GM23248 (cell line): ENCODE results near the gene METTL5. TPM values are rescaled to one million over a fixed set of nuclear protein-coding genes. Genes with fewer than 3 reads are reported as not detected.

Experiments used
- DNase-seq: peaks from one replicate; pipeline ENCODE4 v3.0.0-alpha.2; 2015
- H2AFZ ChIP-seq: fragments of 200-600 bp; sonication (generic); 2 replicates; pipeline ENCODE4 v1.6.1; 2016; ENCODE audit warnings: antibody characterized with exemption
- H3F3A ChIP-seq: fragments of 200-600 bp; sonication (generic); 2 replicates; pipeline ENCODE4 v1.6.1; 2016; ENCODE audit warnings: mild to moderate bottlenecking, antibody characterized with exemption, mixed run types; ENCODE audit not compliant: insufficient read depth
- H3K27ac ChIP-seq: fragments of 200-600 bp; sonication (generic); 2 replicates; pipeline ENCODE4 v1.5.1; 2016; ENCODE audit warnings: mild to moderate bottlenecking
- H3K27me3 ChIP-seq: fragments of 200-600 bp; sonication (generic); replicated peaks from 2 replicates; pipeline ENCODE4 v1.6.1; 2016; ENCODE audit warnings: mild to moderate bottlenecking; ENCODE audit not compliant: insufficient read depth
- H3K36me3 ChIP-seq: fragments of 200-600 bp; sonication (generic); 2 replicates; pipeline ENCODE4 v1.6.1; 2016; ENCODE audit warnings: low read depth, mild to moderate bottlenecking
- H3K4me1 ChIP-seq: fragments of 200-600 bp; sonication (generic); 2 replicates; pipeline ENCODE4 v1.6.1; 2016; ENCODE audit warnings: mild to moderate bottlenecking; ENCODE audit not compliant: insufficient read depth
- H3K4me2 ChIP-seq: fragments of 200-600 bp; sonication (generic); one replicate; pipeline ENCODE4 v1.6.1; 2016; ENCODE audit warnings: mild to moderate bottlenecking; ENCODE audit not compliant: unreplicated experiment
- H3K4me3 ChIP-seq: fragments of 200-600 bp; sonication (generic); 2 replicates; pipeline ENCODE4 v1.5.1; 2016; ENCODE audit warnings: mild to moderate bottlenecking
- H3K79me2 ChIP-seq: fragments of 200-600 bp; sonication (generic); 2 replicates; pipeline ENCODE4 v1.6.1; 2016; ENCODE audit warnings: mild to moderate bottlenecking; ENCODE audit not compliant: insufficient read depth
- H3K9ac ChIP-seq: fragments of 200-600 bp; sonication (generic); 2 replicates; pipeline ENCODE4 v1.6.1; 2016; ENCODE audit warnings: mild to moderate bottlenecking
- H3K9me2 ChIP-seq: fragments of 200-600 bp; sonication (generic); 2 replicates; pipeline ENCODE4 v1.6.1; 2016; ENCODE audit warnings: mixed run types, mild to moderate bottlenecking, moderate library complexity; ENCODE audit not compliant: insufficient read depth
- H3K9me3 ChIP-seq: fragments of 200-600 bp; sonication (generic); one replicate; pipeline ENCODE4 v1.6.1; 2017; ENCODE audit warnings: low read depth
- H4K20me1 ChIP-seq: fragments of 200-600 bp; sonication (generic); 2 replicates; pipeline ENCODE4 v1.6.0; 2016; ENCODE audit not compliant: insufficient read depth
- EZH2 ChIP-seq: fragments of 200-600 bp; sonication (generic); IDR thresholded peaks from 2 replicates; pipeline ENCODE4 v1.6.1; 2018; ENCODE audit warnings: antibody characterized with exemption, mild to moderate bottlenecking; ENCODE audit not compliant: insufficient read depth, poor library complexity, severe bottlenecking
- EZH2phosphoT487 ChIP-seq: fragments of 200-600 bp; sonication (generic); IDR thresholded peaks from 2 replicates; pipeline ENCODE4 v1.6.1; 2018; ENCODE audit warnings: antibody characterized with exemption, moderate library complexity, mild to moderate bottlenecking, low read depth; ENCODE audit not compliant: insufficient read depth
- WGBS, 2 experiments: methylation state at CpG; one replicate each; pipeline ENCODE4 v1.1.6; 2015 to 2017; ENCODE audit warnings: low lambda C conversion rate in 2 of 2, low coverage in 1 of 2; ENCODE audit errors: missing lambda C conversion rate in 2 of 2; 5-methylcytosine and 5-hydroxymethylcytosine counted together
- in situ Hi-C: fragments of 300-500 bp; cut with MboI; formaldehyde crosslinking; loops from 2 replicates; pipeline ENCODE4 v1.15.0; 2020
- polyA plus RNA-seq: library from polyadenylated mRNA; unstranded; fragments of >200 nt; fragmentation: Nextera tagmentation; extraction: Ambion mirVana; gene quantifications from 2 replicates; pipeline ENCODE4 v1.2.1, GENCODE V29; 2016
- total RNA-seq: library from RNA; depleted of rRNA; stranded (reverse); fragments of >200 nt; shearing (Covaris generic); gene quantifications from 2 replicates; pipeline ENCODE4 v1.2.3, GENCODE V29; 2014

The METTL5 gene
- total and polyA plus RNA-seq, 2 experiments from 2014 or later, result 29.2 to 83.2 TPM

GRCh38 chr2:169808221-169808620, 16.5 kb downstream of the METTL5 start:
- Histone ChIP-seq H3K9me3 (no peaks in the 10 kb centered on the region), H3K9me2 (no peaks in the 10 kb centered on the region), H3K4me1 (peaks cover 20% of the 10 kb centered on the region), H3K4me3 (no peak overlapping the region), H3K79me2 (peaks cover 41% of the 10 kb centered on the region), H3K9ac (no peak overlapping the region), H2AFZ (no peak overlapping the region), H3F3A (peaks cover 49% of the 10 kb centered on the region), H3K36me3 (peaks cover 71% of the 10 kb centered on the region), H3K4me2 (peak overlapping the region; percentile 33), H4K20me1 (no peaks in the 10 kb centered on the region), H3K27ac (peak overlapping the region; percentile 26), H3K27me3 (no peaks in the 10 kb centered on the region)
- TF ChIP-seq EZH2phosphoT487 (no peak), EZH2 (no peak)
- 48 to 61% methylated on average over 4 of the region's 4 CpGs for WGBS, 2 experiments
- peak; percentile 48 for DNase-seq
- in situ Hi-C loops, result no loop called here

GRCh38 chr2:169806586-169806985, 18.1 kb downstream of the METTL5 start:
- Histone ChIP-seq H3K9ac (no peak overlapping the region), H3K27me3 (no peaks in the 10 kb centered on the region), H3K79me2 (peaks cover 53% of the 10 kb centered on the region), H3K4me3 (no peak overlapping the region), H3F3A (peaks cover 44% of the 10 kb centered on the region), H3K4me2 (no peak overlapping the region), H2AFZ (no peak overlapping the region), H3K9me2 (no peaks in the 10 kb centered on the region), H3K36me3 (peaks cover 74% of the 10 kb centered on the region), H3K4me1 (peaks cover 20% of the 10 kb centered on the region), H3K27ac (peak overlapping the region; percentile 17; the same call in 1 of the 2 replicates), H4K20me1 (no peaks in the 10 kb centered on the region), H3K9me3 (no peaks in the 10 kb centered on the region)
- TF ChIP-seq EZH2phosphoT487 (no peak), EZH2 (no peak)
- no peak for DNase-seq
- in situ Hi-C loops, result no loop called here

GRCh38 chr2:169803480-169803879, 21.2 kb downstream of the METTL5 start:
- peaks cover 54% of the 10 kb centered on the region for H3K36me3 ChIP-seq
- H3K27ac ChIP-seq, result no peak overlapping the region
- H3K9me2 ChIP-seq, result no peaks in the 10 kb centered on the region
- no peak overlapping the region for H3K4me2 ChIP-seq
- H3K4me3 ChIP-seq, result no peak overlapping the region
- H3K4me1 ChIP-seq, result peaks cover 23% of the 10 kb centered on the region
- no peaks in the 10 kb centered on the region for H4K20me1 ChIP-seq
- no peak for DNase-seq
- H3F3A ChIP-seq, result peaks cover 31% of the 10 kb centered on the region
- H3K27me3 ChIP-seq, result no peaks in the 10 kb centered on the region
- no peak overlapping the region for H2AFZ ChIP-seq
- H3K79me2 ChIP-seq, result peaks cover 73% of the 10 kb centered on the region
- no peak overlapping the region for H3K9ac ChIP-seq
- TF ChIP-seq EZH2phosphoT487, result no peak
- no peak for TF ChIP-seq EZH2
- no peaks in the 10 kb centered on the region for H3K9me3 ChIP-seq
- 85 to 88% methylated on average over 9 of the region's 9 CpGs for WGBS, 2 experiments
- in situ Hi-C loops, result no loop called here

- Histone ChIP-seq H3K27me3 (no peaks in the 10 kb centered on the region), H3K4me1 (0 out of 2 replicates have a peak, but pooled peaks cover 4% of the 10 kb centered on the region), H3K4me3 (peak within 1 kb of the TSS; percentile 97), H2AFZ (peak within 1 kb of the TSS; percentile 96), H3K79me2 (peaks cover 51% of the 10 kb centered on the region), H3K9me3 (no peaks in the 10 kb centered on the region), H3K36me3 (peaks cover 21% of the 10 kb centered on the region), H4K20me1 (no peaks in the 10 kb centered on the region), H3K9me2 (no peaks in the 10 kb centered on the region), H3K4me2 (peak within 1 kb of the TSS; percentile 97), H3K9ac (peak within 1 kb of the TSS; percentile 92), H3K27ac (peak within 1 kb of the TSS; percentile 89), H3F3A (no peaks in the 10 kb centered on the region)
- TF ChIP-seq EZH2phosphoT487 (no peak), EZH2 (no peak)
- in situ Hi-C loops, result no loop called here
- peak; percentile 96 for DNase-seq
- 1 to 2% methylated on average over 67 of the region's 67 CpGs for WGBS, 2 experiments
Measured at GRCh38 chr2:169798718-169799592, 25.8 kb downstream of the METTL5 start, which contains the start of gene SSB. TSS of gene SSB (plus strand) at chr2:169798871. CDS start at chr2:169800961, 2,090 bp downstream.
